HG03159 (cell line): ENCODE measurements around the gene RHBDL1.
A peak's percentile ranks its signal among the peaks of the same experiment; 100 is the strongest.

Source experiments
- ATAC-seq: cut with Tn5 transposase; IDR thresholded peaks from one replicate; pipeline ENCODE4 v1.9.1; 2021; ENCODE audit warnings: mild to moderate bottlenecking, moderate library complexity; ENCODE audit not compliant: unreplicated experiment

Gene RHBDL1

GRCh38 chr16:636206-637080, 39.0 kb upstream of the RHBDL1 start, which contains the start of gene METTL26:
METTL26 (minus strand) TSS chr16:636305; CDS start chr16:636290, 15 bp downstream.
- ATAC-seq: peak; percentile 67

DNA sequence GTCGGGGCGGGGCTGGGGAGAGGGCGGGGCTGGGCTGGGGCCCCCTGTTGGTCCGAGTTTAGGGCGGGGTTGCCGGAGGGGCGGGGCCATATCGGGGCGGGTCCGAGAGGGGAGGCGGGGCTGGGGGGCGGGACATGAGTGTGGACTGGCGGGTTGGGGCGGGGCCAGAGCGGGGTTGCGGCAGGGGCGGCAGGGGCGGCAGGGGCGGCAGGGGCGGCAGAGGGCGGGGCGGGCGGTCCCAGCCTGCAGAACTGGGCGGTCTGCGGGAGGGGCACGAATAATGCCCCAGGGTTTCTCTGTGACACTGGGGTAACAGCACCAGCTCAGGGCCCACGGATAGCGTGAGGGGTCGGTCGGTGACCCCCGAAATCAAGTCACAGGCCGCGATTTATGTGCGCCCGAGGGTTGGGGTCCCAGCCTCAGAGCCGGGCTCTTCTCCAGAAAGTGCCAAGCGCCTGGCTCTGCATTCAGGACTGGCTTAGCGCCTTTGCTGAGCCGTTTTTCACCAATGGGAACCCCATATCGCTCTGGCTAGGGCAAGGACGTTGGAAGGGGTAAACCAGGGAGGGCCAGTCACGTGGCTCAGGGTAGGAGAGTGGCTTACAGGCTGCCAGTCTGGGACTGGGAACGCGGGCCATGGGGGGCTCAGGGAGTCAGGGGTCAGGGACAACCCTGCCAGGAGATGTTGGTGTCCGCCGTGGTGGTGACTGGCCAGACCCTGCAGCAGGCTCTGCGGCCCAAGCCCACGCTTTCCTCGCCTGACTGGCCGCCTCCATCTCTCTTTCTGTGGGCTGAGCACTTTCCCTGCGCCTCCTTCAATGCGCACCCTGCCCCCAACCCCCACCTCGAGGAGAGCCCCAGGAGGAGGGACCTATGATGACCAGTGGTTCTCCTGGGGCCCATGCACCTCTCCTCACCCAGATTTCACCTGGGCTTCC, 38.1 kb upstream of the RHBDL1 start:
- ATAC-seq: no peak

DNA sequence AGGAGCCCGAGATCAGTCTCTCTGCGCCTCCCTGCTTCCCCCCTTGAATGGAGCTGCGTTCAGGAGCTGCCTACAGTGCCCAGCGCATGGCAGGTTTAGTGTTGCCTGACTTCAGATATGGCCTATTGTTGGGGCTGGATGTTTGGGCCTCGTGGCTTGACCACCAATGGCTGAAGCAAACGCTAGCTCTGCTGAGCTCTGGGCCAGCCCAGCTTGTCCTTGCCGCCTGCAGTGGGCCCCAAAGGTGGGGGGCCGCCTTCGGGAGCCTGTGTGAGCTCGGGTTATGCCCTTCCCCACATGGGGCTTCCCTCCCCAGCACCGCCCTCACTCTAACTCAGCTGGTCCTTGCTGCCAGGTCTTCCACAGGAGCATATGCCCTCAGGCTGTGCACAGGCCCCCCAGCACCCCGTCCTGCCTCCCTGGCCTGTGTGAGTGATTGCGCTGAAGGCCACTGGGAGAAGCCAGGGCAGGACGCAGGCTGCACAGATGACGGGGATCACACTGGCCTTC, 37.4 kb upstream of the RHBDL1 start:
- no peak for ATAC-seq

- ATAC-seq: no peak
Measured at GRCh38 chr16:638836-639235, 36.6 kb upstream of the RHBDL1 start.

DNA sequence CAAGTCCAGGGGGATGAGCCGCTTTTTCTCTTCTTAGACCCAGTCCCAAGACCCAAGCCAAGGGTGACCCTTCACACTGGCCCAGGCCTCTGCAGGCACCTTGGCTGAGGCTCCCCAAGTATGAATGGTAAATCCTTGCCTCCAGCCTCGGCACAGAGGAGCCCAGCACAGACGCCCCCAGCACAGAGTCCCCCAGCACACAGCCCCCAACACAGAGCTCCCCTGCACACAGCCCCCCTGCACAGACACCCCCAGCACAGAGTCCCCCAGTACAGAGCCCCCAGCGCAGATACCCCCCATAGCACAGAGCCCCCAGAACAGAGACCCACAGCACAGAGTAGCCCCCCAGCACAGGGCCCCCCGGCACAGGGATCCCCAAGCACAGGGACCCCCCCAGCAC, 34.9 kb upstream of the RHBDL1 start:
- no peak for ATAC-seq

- ATAC-seq: peak; percentile 51
Measured at GRCh38 chr16:641326-642188, 33.9 kb upstream of the RHBDL1 start, which contains the start of gene MCRIP2. MCRIP2 (plus strand) TSS chr16:641828; CDS start chr16:641992, 164 bp downstream.

- ATAC-seq: peak; percentile 34
Measured at GRCh38 chr16:642189-643049, 33.1 kb upstream of the RHBDL1 start.

- ATAC-seq: no peak
Measured at GRCh38 chr16:643050-643368, 32.5 kb upstream of the RHBDL1 start.

- ATAC-seq: no peak
Measured at GRCh38 chr16:644556-644955, 30.9 kb upstream of the RHBDL1 start.

- ATAC-seq: no peak
Measured at GRCh38 chr16:645852-646678, 29.4 kb upstream of the RHBDL1 start.

- no peak for ATAC-seq
Measured at GRCh38 chr16:646679-647172, 28.7 kb upstream of the RHBDL1 start.

- ATAC-seq: no peak
Measured at GRCh38 chr16:647173-647902, 28.1 kb upstream of the RHBDL1 start.

DNA sequence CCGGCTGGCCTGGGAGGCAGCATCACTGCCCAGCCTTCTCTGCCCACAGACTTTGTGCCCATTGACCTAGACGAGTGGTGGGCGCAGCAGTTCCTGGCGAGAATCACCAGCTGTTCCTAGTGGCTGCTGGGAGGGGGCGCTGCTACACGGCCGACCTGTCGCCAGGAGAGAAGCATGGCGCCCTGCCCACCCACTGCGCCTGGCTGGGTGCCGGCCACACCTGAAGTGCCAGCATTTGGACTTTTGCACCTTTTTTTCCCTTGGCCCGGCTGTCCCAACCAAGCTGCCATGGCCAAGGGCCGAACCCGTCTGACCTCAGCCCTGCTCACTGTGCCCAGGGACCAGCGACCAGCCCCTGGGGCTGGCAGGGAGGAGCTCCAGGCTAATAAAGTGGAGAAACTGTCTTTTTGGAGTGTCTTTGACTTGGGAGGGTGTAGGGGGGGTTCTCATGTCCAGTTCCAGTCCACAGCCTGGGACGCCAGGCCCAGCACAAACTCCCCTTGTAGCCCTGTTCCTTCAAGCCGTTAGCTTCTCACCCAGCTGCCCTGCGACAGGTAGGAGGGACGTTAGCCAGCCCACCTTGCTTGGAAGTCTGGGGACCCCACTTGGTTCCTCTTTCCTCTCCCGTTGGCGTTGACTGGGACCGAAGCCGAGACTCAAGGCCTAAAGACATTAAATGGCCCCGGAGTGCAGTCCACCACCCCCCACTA, 27.2 kb upstream of the RHBDL1 start:
- no peak for ATAC-seq

- peak; percentile 82 for ATAC-seq
Measured at GRCh38 chr16:648781-649589, 26.5 kb upstream of the RHBDL1 start, which contains the start of gene WDR90. WDR90 (plus strand) TSS chr16:649365; CDS start chr16:649417, 52 bp downstream.

DNA sequence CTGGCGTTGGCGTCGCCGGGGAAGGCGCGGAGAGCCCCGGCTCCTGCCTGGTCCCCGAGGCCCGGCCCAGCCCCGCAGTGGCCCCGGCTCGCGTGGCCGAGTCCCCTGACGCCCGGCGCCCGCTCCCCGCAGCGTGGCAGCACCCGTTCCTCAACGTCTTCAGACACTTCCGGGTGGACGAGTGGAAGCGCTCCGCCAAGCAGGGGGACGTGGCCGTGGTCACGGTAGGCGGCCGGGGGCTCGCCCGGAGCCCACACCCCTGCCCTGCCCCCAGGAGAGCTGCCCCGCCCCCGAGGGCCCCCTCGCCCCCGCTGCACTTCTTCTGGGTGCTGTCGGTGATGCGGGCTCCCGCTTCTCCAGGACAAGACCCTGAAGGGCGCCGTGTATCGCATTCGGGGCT, 25.8 kb upstream of the RHBDL1 start:
- ATAC-seq: peak; percentile 17

DNA sequence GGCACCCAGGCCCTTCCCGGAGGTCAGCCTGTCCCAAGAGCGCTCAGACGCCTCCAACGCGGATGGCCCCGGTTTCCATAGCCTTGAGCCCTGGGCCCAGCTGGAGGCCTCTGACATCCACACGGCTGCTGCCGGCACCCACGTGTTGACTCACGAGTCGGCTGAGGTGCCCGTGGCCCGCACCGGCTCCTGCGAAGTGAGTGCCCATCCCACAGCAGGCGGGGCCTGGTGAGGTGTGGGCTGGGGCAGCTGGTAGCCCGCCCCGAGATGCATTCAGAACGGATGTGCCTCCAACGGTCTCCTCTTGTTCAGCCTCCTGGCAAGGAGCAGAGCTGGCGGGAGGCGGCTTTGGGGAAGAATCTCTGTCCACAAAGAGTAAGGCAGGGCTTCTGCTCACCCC, 23.6 kb upstream of the RHBDL1 start:
- no peak for ATAC-seq
